H7 (cell line): ENCODE data around the gene OGDHL. TPM values are rescaled to one million over a fixed set of nuclear protein-coding genes. Genes with fewer than 3 reads are reported as not detected.
"Not testable (repeated sequence)": the region's sequence is repeated elsewhere in the genome, so short reads cannot be mapped to it uniquely, and the experiment has no call there.

Experiments used
- DNase-seq: peaks from one replicate; pipeline ENCODE4 v3.0.0; 2012
- H3K27me3 ChIP-seq: 2 replicates; pipeline ENCODE4 v1.6.0; 2011; ENCODE audit warnings: mild to moderate bottlenecking, low read length; ENCODE audit not compliant: control insufficient read depth, insufficient read depth
- H3K36me3 ChIP-seq: replicated peaks from 2 replicates; pipeline ENCODE4 v1.5.1; 2011; ENCODE audit warnings: low read length; ENCODE audit not compliant: control insufficient read depth, insufficient read depth
- H3K4me3 ChIP-seq: 2 replicates; pipeline ENCODE4 v1.5.1; 2011; ENCODE audit warnings: low read depth, mild to moderate bottlenecking, control low read depth, low read length, moderate library complexity; ENCODE audit not compliant: insufficient read depth
- total RNA-seq: library from RNA; depleted of rRNA; stranded (reverse); fragments of >200 nt; shearing (Covaris generic); gene quantifications from 2 replicates; pipeline ENCODE4 v1.2.3, GENCODE V29; 2014

The OGDHL gene
- total RNA-seq, 1 experiment from 2014 or later = 26.3 TPM

- Histone ChIP-seq H3K27me3 (peaks cover 23% of the 10 kb centered on the region), H3K36me3 (no peaks in the 10 kb centered on the region), H3K4me3 (no peak overlapping the region)
- DNase-seq = peak; percentile 51
These were observed 5.6 kb upstream of the OGDHL start for GRCh38 chr10:49767752-49768151.

- DNase-seq = no peak
- Histone ChIP-seq H3K36me3 (no peaks in the 10 kb centered on the region), H3K27me3 (peaks cover 25% of the 10 kb centered on the region), H3K4me3 (no peak overlapping the region)
These were observed 4.4 kb upstream of the OGDHL start for GRCh38 chr10:49766484-49766883.

GRCh38 chr10:49762566-49762877 lies 399 bp upstream of the OGDHL start:
- peak; percentile 28 for DNase-seq
- Histone ChIP-seq H3K4me3 (0 out of 2 replicates have a peak overlapping the region, but pooled peaks have one; percentile 0), H3K36me3 (no peaks in the 10 kb centered on the region; the same call in 1 of the 2 replicates), H3K27me3 (peaks cover 8% of the 10 kb centered on the region)

- Histone ChIP-seq H3K36me3 (peaks cover 4% of the 10 kb centered on the region; the same call in 1 of the 2 replicates), H3K4me3 (peak overlapping the region; percentile 82), H3K27me3 (peaks cover 8% of the 10 kb centered on the region)
- DNase-seq = no peak
These were observed 828 bp downstream of the OGDHL start for GRCh38 chr10:49761201-49761788.

GRCh38 chr10:49760789-49761188 lies 1.3 kb downstream of the OGDHL start:
- peaks cover 7% of the 10 kb centered on the region; the same call in 1 of the 2 replicates for H3K36me3 ChIP-seq
- H3K4me3 ChIP-seq = no peak overlapping the region
- peak; percentile 39 for DNase-seq
- H3K27me3 ChIP-seq = peaks cover 8% of the 10 kb centered on the region

GRCh38 chr10:49759787-49760551 lies 2.2 kb downstream of the OGDHL start:
- H3K36me3 ChIP-seq = peaks cover 7% of the 10 kb centered on the region; the same call in 1 of the 2 replicates
- peak; percentile 57 for DNase-seq
- no peak overlapping the region for H3K4me3 ChIP-seq
- H3K27me3 ChIP-seq = peaks cover 8% of the 10 kb centered on the region

GRCh38 chr10:49758249-49758930 lies 3.7 kb downstream of the OGDHL start:
- DNase-seq = peak; percentile 30
- Histone ChIP-seq H3K27me3 (peaks cover 4% of the 10 kb centered on the region; the same call in 1 of the 2 replicates), H3K36me3 (peaks cover 7% of the 10 kb centered on the region; the same call in 1 of the 2 replicates), H3K4me3 (no peak overlapping the region)

- Histone ChIP-seq H3K36me3 (peaks cover 7% of the 10 kb centered on the region; the same call in 1 of the 2 replicates), H3K27me3 (no peaks in the 10 kb centered on the region), H3K4me3 (no peak overlapping the region)
- DNase-seq = no peak
These were observed 5.5 kb downstream of the OGDHL start for GRCh38 chr10:49756641-49757040.

GRCh38 chr10:49756031-49756430 lies 6.1 kb downstream of the OGDHL start:
- Histone ChIP-seq H3K36me3 (peaks cover 7% of the 10 kb centered on the region; the same call in 1 of the 2 replicates), H3K27me3 (no peaks in the 10 kb centered on the region), H3K4me3 (no peak overlapping the region)
- DNase-seq = no peak

- H3K4me3 ChIP-seq, H3K36me3 ChIP-seq, H3K27me3 ChIP-seq, DNase-seq: not testable (repeated sequence)
These were observed 7.2 kb downstream of the OGDHL start for GRCh38 chr10:49754951-49755350.

- peak; percentile 24 for DNase-seq
- no peak overlapping the region for H3K4me3 ChIP-seq
- no peaks in the 10 kb centered on the region for H3K27me3 ChIP-seq
- peaks cover 10% of the 10 kb centered on the region for H3K36me3 ChIP-seq
These were observed 9.5 kb downstream of the OGDHL start for GRCh38 chr10:49752584-49752983.

GRCh38 chr10:49751636-49752510 lies 10.2 kb downstream of the OGDHL start:
- H3K27me3 ChIP-seq = no peaks in the 10 kb centered on the region
- peaks cover 12% of the 10 kb centered on the region for H3K36me3 ChIP-seq
- DNase-seq = peak; percentile 22
- H3K4me3 ChIP-seq = no peak overlapping the region

- H3K4me3 ChIP-seq = no peak overlapping the region
- H3K27me3 ChIP-seq = no peaks in the 10 kb centered on the region
- H3K36me3 ChIP-seq = peaks cover 14% of the 10 kb centered on the region
- DNase-seq = peak; percentile 23
These were observed 10.9 kb downstream of the OGDHL start for GRCh38 chr10:49751216-49751615.

GRCh38 chr10:49750546-49750945 lies 11.6 kb downstream of the OGDHL start:
- Histone ChIP-seq H3K4me3 (no peak overlapping the region), H3K27me3 (no peaks in the 10 kb centered on the region), H3K36me3 (peaks cover 13% of the 10 kb centered on the region)
- DNase-seq = peak; percentile 30
